ENCODE results near the gene DNAJC28. TPM values are rescaled to one million over a fixed set of nuclear protein-coding genes. Genes with fewer than 3 reads are reported as not detected.

Gene DNAJC28
- total RNA-seq, 2 donors from 2014 or later: 3.9 to 5.8 TPM

DNA sequence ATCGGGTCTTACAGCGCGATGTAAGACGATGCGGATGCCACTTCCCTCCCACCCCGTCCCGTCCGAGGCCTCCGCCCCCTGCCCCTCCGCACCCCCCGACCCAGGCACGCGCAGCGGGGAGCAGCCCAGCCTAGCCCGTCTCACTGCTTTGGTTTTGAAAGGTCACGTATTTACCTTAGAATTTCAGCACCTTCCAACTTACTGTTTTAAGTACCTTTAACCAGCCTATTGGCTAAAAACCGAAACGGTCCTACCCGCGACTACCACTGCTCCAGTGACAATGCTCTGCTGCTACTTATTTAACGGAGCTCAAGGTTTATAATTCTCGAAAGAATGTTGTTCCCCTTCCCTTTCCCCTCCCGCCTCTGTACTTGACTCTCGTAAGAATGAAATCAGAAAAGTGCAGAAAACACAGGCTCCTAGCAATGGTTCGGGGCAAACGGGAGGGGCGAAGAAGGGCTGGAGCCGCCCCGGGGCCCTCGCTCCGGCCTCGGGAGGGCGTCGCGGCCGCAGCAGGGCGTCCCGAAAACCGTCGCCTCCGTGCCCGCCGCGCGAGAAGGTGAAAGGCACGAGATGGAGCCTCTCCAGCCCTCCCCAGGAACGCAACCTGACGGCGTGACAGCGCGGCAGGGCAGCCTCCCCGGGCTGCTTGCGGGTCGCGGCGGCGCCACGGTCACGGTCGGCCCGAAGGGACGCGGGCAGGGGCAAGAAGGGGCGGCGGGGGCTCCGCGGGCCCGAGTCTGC lies 12.4 kb downstream of the DNAJC28 start:
- TF ChIP-seq, protein P1, sequence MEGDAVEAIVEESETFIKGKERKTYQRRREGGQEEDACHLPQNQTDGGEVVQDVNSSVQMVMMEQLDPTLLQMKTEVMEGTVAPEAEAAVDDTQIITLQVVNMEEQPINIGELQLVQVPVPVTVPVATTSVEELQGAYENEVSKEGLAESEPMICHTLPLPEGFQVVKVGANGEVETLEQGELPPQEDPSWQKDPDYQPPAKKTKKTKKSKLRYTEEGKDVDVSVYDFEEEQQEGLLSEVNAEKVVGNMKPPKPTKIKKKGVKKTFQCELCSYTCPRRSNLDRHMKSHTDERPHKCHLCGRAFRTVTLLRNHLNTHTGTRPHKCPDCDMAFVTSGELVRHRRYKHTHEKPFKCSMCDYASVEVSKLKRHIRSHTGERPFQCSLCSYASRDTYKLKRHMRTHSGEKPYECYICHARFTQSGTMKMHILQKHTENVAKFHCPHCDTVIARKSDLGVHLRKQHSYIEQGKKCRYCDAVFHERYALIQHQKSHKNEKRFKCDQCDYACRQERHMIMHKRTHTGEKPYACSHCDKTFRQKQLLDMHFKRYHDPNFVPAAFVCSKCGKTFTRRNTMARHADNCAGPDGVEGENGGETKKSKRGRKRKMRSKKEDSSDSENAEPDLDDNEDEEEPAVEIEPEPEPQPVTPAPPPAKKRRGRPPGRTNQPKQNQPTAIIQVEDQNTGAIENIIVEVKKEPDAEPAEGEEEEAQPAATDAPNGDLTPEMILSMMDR (conservative IDR thresholded peaks at IDR 0.05): peak; percentile 19
- Mint-ChIP-seq H3K4me3 (peak overlapping the region; percentile 82), H3K27me3 (ENCODE audit: insufficient read depth) (no peaks in the 10 kb centered on the region), H3K4me1 (peaks cover 4% of the 10 kb centered on the region), H3K36me3 (ENCODE audit: low read depth) (peaks cover 10% of the 10 kb centered on the region), H3K27ac (peak overlapping the region; percentile 73), H3K9me3 (no peaks in the 10 kb centered on the region)
- peak overlapping the region; percentile 53 for H3K27ac ChIP-seq (ENCODE audit: low read depth, low read length)
- H3K4me3 ChIP-seq (ENCODE audit: low read length): peak overlapping the region; percentile 99
- H3K27me3 ChIP-seq (ENCODE audit: control insufficient read depth, insufficient read depth, low read length, poor library complexity, severe bottlenecking): no peaks in the 10 kb centered on the region
- no peaks in the 10 kb centered on the region for H3K4me1 ChIP-seq (ENCODE audit: control insufficient read depth, insufficient read depth, low read length)
- no peaks in the 10 kb centered on the region for H3K9me3 ChIP-seq (ENCODE audit: control insufficient read depth, low read length)
- peak overlapping the region; percentile 80 for H3K9ac ChIP-seq (ENCODE audit: extremely low read depth, low read length, poor library complexity, severe bottlenecking)
- 0% methylated on average over 11 to 68 of the region's 68 CpGs for WGBS, 2 experiments (ENCODE audit: insufficient coverage in 1 of 2, insufficient read length in 1 of 2)
- DNase-seq: peak; percentile 85
- peaks cover 4% of the 10 kb centered on the region for H3K36me3 ChIP-seq (ENCODE audit: control insufficient read depth, insufficient read depth, low read length)

DNA sequence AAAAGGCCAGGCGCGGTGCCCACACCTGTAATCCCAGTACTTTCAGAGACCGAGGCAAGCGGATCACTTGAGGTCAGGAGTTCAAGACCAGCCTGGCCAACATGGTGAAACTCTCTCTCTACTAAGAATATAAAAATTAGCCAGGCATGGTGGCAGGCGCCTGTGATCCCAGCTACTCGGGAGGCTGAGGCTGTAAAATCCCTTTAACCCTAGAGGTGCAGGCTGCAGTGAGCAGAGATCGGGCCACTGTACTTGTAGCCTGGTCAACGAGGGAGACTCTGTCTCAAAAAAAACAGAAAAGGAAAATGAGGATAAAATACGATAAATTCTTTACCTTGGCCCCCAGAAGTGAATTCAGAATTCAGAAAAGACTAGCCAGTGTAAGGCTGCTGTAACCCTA lies 13.3 kb downstream of the DNAJC28 start:
- H3K9ac ChIP-seq (ENCODE audit: extremely low read depth, low read length, poor library complexity, severe bottlenecking): peak overlapping the region; percentile 80
- H3K4me3 Mint-ChIP-seq: peak overlapping the region; percentile 82
- peaks cover 13% of the 10 kb centered on the region for H3K36me3 Mint-ChIP-seq (ENCODE audit: low read depth)
- 71 to 80% methylated on average over 4 to 9 of the region's 9 CpGs for WGBS, 2 experiments (ENCODE audit: insufficient coverage in 1 of 2, insufficient read length in 1 of 2)
- no peaks in the 10 kb centered on the region for H3K27me3 Mint-ChIP-seq (ENCODE audit: insufficient read depth)
- H3K27me3 ChIP-seq (ENCODE audit: control insufficient read depth, insufficient read depth, low read length, poor library complexity, severe bottlenecking): no peaks in the 10 kb centered on the region
- peaks cover 4% of the 10 kb centered on the region for H3K4me1 Mint-ChIP-seq
- no peak for DNase-seq
- H3K27ac Mint-ChIP-seq: no peak overlapping the region
- peaks cover 6% of the 10 kb centered on the region for H3K9me3 Mint-ChIP-seq
- H3K9me3 ChIP-seq (ENCODE audit: control insufficient read depth, low read length): no peaks in the 10 kb centered on the region
- TF ChIP-seq, protein P1 (conservative IDR thresholded peaks at IDR 0.05): no peak
- H3K4me1 ChIP-seq (ENCODE audit: control insufficient read depth, insufficient read depth, low read length): no peaks in the 10 kb centered on the region
- peaks cover 4% of the 10 kb centered on the region for H3K36me3 ChIP-seq (ENCODE audit: control insufficient read depth, insufficient read depth, low read length)
- H3K27ac ChIP-seq (ENCODE audit: low read depth, low read length): no peak overlapping the region
- peak overlapping the region; percentile 99 for H3K4me3 ChIP-seq (ENCODE audit: low read length)

DNA sequence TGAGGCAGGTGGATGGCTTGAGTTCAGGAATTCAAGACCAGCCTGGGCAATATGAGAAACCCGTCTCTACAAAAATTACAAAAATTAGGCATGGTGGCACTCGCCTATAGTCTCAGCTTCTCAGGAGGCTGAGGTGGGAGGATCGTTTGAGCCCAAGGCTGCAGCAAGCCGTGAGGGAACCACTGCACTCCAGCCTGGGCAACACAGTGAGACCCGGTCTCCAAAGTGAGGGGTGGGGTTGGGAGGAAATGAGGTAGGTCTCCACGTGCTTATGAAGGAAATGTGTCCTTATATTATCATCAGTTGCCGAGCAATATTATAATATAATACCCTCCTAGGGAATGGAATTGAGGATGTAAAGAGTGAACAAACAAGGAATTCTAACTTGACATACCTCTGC lies 14.4 kb downstream of the DNAJC28 start:
- no peak overlapping the region for H3K4me3 Mint-ChIP-seq

More for the DNA sequence above, 14.4 kb downstream of the DNAJC28 start:
- Histone ChIP-seq H3K27ac (ENCODE audit: low read depth, low read length) (no peak overlapping the region), H3K9me3 (ENCODE audit: control insufficient read depth, low read length) (no peaks in the 10 kb centered on the region), H3K4me3 (ENCODE audit: low read length) (no peak overlapping the region), H3K36me3 (ENCODE audit: control insufficient read depth, insufficient read depth, low read length) (peaks cover 4% of the 10 kb centered on the region), H3K9ac (ENCODE audit: extremely low read depth, low read length, poor library complexity, severe bottlenecking) (no peak overlapping the region), H3K4me1 (ENCODE audit: control insufficient read depth, insufficient read depth, low read length) (no peaks in the 10 kb centered on the region), H3K27me3 (ENCODE audit: control insufficient read depth, insufficient read depth, low read length, poor library complexity, severe bottlenecking) (no peaks in the 10 kb centered on the region)
- Mint-ChIP-seq H3K27me3 (ENCODE audit: insufficient read depth) (no peaks in the 10 kb centered on the region), H3K36me3 (ENCODE audit: low read depth) (peaks cover 17% of the 10 kb centered on the region), H3K9me3 (peaks cover 9% of the 10 kb centered on the region), H3K4me1 (peaks cover 4% of the 10 kb centered on the region), H3K27ac (no peak overlapping the region)
- no peak for DNase-seq
- 96 to 97% methylated on average over 4 to 5 of the region's 7 CpGs for WGBS, 2 experiments (ENCODE audit: insufficient coverage in 1 of 2, insufficient read length in 1 of 2)
- TF ChIP-seq, protein P1 (conservative IDR thresholded peaks at IDR 0.05): no peak

All from endodermal cell (in vitro differentiated cells).